Coronary artery (tissue), 2 donors: Measurements from ENCODE around the gene USF3.

Experiments used
- DNase-seq: peaks from one replicate; pipeline ENCODE4 v3.0.0-alpha.2; 2017; ENCODE audit warnings: low spot score
- H3K27ac ChIP-seq, 2 donors: fragments of 200-600 bp; sonication (generic); one replicate each; pipeline ENCODE4 v1.5.1; 2016 to 2019
- H3K4me3 ChIP-seq: fragments of 200-600 bp; sonication (generic); 2 replicates; pipeline ENCODE4 v1.5.1; 2016; ENCODE audit warnings: mild to moderate bottlenecking, moderate library complexity
- TF ChIP-seq, protein P1 (sequence below): fragments of 200-600 bp; sonication (generic); IDR thresholded peaks from one replicate; pipeline ENCODE4 v1.5.1; 2019; ENCODE audit warnings: antibody characterized with exemption

The USF3 gene

DNA sequence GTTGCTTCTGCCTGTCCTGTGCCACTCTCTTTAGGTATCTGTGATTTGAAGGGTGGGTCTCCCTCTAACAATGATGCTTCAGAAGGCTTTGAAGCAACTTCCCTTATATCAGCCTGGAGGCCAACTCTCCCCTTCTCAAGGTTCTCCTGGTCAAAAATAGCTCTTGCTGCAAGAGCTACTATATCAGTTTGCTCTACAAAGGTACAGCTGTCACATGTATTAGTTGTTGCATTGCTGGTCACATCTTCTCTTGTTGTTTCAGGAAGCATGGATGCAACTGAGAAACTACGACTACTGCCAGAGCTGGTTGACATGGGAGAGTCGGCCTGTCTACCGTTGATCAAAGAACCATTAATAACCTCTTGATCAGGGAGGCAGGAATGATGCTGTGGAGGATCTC lies 38.3 kb downstream of the USF3 start:
- DNase-seq = no peak
- no peak overlapping the region for H3K27ac ChIP-seq
- TF ChIP-seq, protein P1, sequence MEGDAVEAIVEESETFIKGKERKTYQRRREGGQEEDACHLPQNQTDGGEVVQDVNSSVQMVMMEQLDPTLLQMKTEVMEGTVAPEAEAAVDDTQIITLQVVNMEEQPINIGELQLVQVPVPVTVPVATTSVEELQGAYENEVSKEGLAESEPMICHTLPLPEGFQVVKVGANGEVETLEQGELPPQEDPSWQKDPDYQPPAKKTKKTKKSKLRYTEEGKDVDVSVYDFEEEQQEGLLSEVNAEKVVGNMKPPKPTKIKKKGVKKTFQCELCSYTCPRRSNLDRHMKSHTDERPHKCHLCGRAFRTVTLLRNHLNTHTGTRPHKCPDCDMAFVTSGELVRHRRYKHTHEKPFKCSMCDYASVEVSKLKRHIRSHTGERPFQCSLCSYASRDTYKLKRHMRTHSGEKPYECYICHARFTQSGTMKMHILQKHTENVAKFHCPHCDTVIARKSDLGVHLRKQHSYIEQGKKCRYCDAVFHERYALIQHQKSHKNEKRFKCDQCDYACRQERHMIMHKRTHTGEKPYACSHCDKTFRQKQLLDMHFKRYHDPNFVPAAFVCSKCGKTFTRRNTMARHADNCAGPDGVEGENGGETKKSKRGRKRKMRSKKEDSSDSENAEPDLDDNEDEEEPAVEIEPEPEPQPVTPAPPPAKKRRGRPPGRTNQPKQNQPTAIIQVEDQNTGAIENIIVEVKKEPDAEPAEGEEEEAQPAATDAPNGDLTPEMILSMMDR = no peak
- H3K4me3 ChIP-seq = no peak overlapping the region

DNA sequence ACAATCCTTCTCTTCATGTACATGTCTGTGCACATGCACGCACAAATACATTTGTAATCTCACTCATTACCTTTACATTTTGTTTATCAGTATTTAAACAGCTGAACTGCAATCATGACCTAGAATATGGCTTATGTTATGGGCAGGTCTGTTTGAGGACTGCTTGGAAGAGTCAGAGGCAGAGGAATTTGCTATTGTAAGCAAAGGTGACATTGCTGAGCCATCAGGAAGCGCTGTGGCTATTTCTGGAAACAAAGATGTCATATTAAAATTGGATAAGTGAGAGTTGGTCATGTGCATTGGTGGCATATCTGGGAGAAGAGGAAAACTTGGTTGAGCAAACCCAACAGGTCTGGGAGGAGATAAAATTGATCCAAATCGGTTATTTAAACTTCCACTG lies 41.6 kb downstream of the USF3 start:
- Histone ChIP-seq H3K27ac (no peak overlapping the region), H3K4me3 (no peak overlapping the region)
- DNase-seq = no peak
- TF ChIP-seq, protein P1 = no peak

DNA sequence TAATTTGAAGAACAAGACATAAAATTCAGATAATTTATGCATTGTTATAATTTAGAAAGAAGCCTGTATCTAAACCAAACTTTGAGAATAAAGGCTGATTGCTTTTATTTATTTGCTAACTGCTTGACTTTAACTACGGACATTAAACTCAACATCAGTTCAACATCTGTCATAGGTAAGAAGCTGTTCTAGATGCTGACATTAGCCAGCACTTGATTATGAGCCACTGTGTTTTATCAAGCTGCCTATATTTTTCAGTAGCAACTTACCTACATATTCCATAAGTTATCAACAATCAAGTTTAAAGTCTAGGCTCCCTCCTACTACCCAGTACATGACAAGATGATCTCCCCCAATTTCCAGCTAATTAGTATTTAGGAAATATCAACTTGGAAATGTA lies 42.1 kb downstream of the USF3 start:
- no peak overlapping the region for H3K4me3 ChIP-seq
- TF ChIP-seq, protein P1 = no peak
- DNase-seq = no peak
- no peak overlapping the region for H3K27ac ChIP-seq

DNA sequence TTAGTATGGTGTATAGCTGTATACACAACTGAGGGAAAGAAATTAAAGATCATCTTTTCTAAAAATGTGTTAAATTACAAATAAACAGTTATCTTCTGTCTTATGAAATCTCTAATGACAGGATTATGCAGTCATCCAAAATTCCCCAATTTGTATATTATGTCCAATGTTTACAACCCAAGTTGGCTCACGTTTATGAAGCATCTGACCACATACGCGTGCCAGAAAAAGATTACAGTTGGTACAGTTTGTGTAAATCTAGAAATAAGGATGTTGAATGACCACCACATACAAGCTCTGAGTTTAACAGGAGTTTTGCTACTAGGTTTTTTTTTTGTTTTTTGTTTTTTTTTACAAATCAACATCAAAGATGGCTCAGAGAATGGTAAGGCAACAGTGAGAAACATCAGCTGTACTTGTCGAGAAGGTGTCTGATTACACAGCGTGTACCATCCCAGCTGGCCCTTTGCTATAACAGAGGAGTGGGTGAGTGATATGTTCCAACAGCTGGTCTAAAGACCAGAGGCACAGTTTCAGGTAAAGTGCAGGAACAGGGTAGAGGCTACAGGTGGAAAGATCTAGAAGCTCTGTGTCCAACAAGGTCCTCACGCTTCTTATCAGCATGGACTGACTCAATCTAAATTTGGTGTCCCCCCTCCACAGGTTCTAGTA lies 47.1 kb downstream of the USF3 start:
- TF ChIP-seq, protein P1 = no peak
- DNase-seq = no peak
- no peak overlapping the region for H3K4me3 ChIP-seq
- no peak overlapping the region for H3K27ac ChIP-seq

DNA sequence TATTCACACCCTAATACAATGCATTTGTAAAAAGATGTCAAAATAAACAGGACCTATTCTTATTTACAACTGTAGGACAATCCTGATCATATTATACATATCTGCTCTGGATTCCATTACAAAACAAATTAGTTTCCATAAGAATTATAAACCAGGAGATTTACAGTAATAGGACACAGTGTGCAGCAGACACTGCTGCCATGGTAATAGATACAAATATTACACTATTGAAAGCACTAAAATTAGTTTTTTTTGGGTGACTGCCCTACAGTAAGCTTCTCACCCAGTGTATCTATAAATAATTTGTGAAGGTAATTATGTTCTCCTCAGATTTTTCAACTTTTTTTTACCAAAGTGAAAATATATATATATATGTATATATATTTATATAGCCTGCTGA lies 47.9 kb downstream of the USF3 start:
- TF ChIP-seq, protein P1 = no peak
- Histone ChIP-seq H3K4me3 (no peak overlapping the region), H3K27ac (no peak overlapping the region)
- DNase-seq = no peak

DNA sequence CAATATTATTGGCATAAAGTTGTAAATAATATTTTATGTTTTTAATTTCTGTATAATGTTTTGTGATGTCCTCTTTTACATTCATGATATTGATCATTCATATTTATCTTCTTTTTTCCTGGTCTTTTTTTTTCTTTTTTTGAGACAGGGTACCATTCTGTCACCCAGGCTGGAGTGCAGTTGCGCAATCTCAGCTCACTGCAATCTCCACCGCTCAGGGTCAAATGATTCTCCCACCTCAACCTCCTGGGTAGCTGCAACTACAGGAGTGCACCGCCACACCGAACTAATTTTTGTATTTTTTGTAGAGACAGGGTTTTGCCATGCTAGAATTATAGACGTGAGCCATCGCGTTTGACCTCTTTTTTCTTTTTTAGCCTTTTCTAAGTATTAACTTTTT lies 52.9 kb downstream of the USF3 start:
- TF ChIP-seq, protein P1 = no peak
- DNase-seq = no peak
- Histone ChIP-seq H3K27ac (no peak overlapping the region), H3K4me3 (no peak overlapping the region)

DNA sequence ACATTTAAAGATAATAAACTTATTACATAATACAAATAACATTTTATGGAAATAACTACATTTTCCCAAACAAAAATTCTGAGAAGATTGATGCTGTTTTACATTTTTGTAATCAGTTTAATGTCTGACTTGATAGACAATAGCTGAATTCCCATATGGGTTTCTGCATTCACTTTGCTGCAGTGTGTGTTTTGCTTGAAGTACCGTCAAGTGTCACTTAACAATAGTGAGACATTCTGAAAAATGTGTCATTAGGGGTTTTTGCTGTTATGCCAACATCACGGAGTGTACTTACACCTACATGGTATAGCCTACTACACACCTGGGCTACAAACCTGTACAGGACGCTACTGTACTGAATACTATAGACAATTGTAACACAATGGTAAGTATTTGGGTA lies 57.5 kb downstream of the USF3 start:
- no peak for DNase-seq
- Histone ChIP-seq H3K27ac (no peak overlapping the region), H3K4me3 (no peak overlapping the region)
- TF ChIP-seq, protein P1 = no peak
